ENCODE measurements around the gene PRR15.

Gene PRR15

GRCh38 chr7:29611941-29612544 lies 48.4 kb downstream of the PRR15 start:
- no peak overlapping the region for H3K27ac ChIP-seq
- no peak for TF ChIP-seq CTCF (IDR thresholded peaks at IDR 0.05; ENCODE audit: low read depth, low read length, missing control alignments)
- DNase-seq, result no peak
- no peaks in the 10 kb centered on the region for H3K27me3 ChIP-seq (replicated peaks)
- H3K4me3 ChIP-seq (ENCODE audit: low read depth, low read length), result no peak overlapping the region
- in situ Hi-C loops (cut with HindIII; ENCODE audit: low pct_ligation_motif_present, low sequenced_read_pairs), result no loop called here
- no peaks in the 10 kb centered on the region for H3K36me3 ChIP-seq (replicated peaks)

- DNase-seq, result no peak
- no peak overlapping the region for H3K27ac ChIP-seq
- H3K4me3 ChIP-seq (ENCODE audit: low read depth, low read length), result no peak overlapping the region
- H3K36me3 ChIP-seq (replicated peaks), result no peaks in the 10 kb centered on the region
- H3K27me3 ChIP-seq (replicated peaks), result no peaks in the 10 kb centered on the region
- no peak for TF ChIP-seq CTCF (IDR thresholded peaks at IDR 0.05; ENCODE audit: low read depth, low read length, missing control alignments)
- in situ Hi-C loops (cut with HindIII; ENCODE audit: low pct_ligation_motif_present, low sequenced_read_pairs), result no loop called here
Measured at GRCh38 chr7:29612596-29612995, 49.0 kb downstream of the PRR15 start.

- no peaks in the 10 kb centered on the region for H3K27me3 ChIP-seq (replicated peaks)
- no peak overlapping the region for H3K4me3 ChIP-seq (ENCODE audit: low read depth, low read length)
- TF ChIP-seq CTCF (IDR thresholded peaks at IDR 0.05; ENCODE audit: low read depth, low read length, missing control alignments), result no peak
- no peaks in the 10 kb centered on the region for H3K36me3 ChIP-seq (replicated peaks)
- no peak for DNase-seq
- H3K27ac ChIP-seq, result no peak overlapping the region
- in situ Hi-C loops (cut with HindIII; ENCODE audit: low pct_ligation_motif_present, low sequenced_read_pairs), result no loop called here
Measured at GRCh38 chr7:29613100-29613499, 49.5 kb downstream of the PRR15 start.

- in situ Hi-C loops (cut with HindIII; ENCODE audit: low pct_ligation_motif_present, low sequenced_read_pairs), result no loop called here
- no peak overlapping the region for H3K27ac ChIP-seq
- no peak for TF ChIP-seq CTCF (IDR thresholded peaks at IDR 0.05; ENCODE audit: low read depth, low read length, missing control alignments)
Measured at GRCh38 chr7:29614229-29614628, 50.6 kb downstream of the PRR15 start.

More at GRCh38 chr7:29614229-29614628, 50.6 kb downstream of the PRR15 start:
- Histone ChIP-seq H3K36me3 (replicated peaks) (no peaks in the 10 kb centered on the region), H3K27me3 (replicated peaks) (no peaks in the 10 kb centered on the region), H3K4me3 (ENCODE audit: low read depth, low read length) (no peak overlapping the region)
- DNase-seq, result no peak

Data from brain microvascular endothelial cell (primary cell).